HEK293 (cell line): ENCODE results near the gene SH2B3.

Experiments used
- ATF2 ChIP-seq: fragments of 450-650 bp; formaldehyde crosslinking; IDR thresholded peaks from 2 replicates; pipeline ENCODE4 v1.5.1; 2016; ENCODE audit warnings: missing biosample characterization, missing genetic modification characterization, low read depth
- CTCF ChIP-seq: fragments of 450-650 bp; formaldehyde crosslinking; IDR thresholded peaks from 2 replicates; pipeline ENCODE4 v1.5.1; 2016; ENCODE audit warnings: missing biosample characterization, missing genetic modification characterization
- ZNF830 ChIP-seq: fragments of 450-650 bp; IDR thresholded peaks from 2 replicates; pipeline ENCODE4 v1.5.0; 2018; ENCODE audit warnings: missing biosample characterization, missing genetic modification characterization, low read depth, mild to moderate bottlenecking, moderate library complexity

DNA sequence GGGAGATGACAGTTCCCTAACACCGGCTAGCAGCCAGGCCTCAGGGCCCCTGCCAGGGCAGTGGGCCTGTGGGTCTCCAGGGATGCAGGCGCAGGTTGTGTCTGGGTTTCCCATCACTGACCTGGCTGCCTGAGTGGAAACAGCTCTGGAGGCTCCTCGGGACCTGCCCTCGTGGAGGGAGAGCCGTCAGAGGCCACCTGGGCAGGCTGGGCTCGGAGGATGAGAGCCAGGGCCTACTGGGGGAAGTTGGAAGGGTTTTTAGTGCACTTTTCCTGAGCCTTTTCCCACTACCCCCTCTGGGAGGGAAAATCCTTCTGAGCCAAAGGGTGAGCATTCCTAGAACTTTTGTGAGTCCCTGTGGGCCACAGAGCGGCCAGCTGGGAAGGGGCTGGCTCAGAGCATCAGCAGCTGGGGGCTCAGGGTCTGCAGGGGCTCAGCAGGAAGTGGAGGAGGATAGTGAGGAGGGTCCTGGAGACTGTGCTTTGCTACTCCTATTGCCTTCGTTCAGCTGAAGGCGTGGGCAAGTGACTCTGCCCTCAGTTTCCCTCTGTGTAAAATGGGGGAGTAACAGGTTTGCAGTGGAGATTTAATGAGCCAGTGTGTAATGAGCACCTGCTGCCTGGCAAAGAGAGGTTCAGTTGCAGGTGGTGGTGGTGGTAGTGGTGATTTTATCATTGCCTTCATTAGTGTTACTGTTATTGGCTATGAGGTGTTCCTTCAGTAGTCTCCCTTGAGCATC is 1.8 kb downstream of the SH2B3 start:
- TF ChIP-seq CTCF (tag by site-specific recombination), result no peak
- no peak for TF ChIP-seq ZNF830
- no peak for TF ChIP-seq ATF2 (tag by site-specific recombination)
